GM19395 (cell line): Measurements from ENCODE around the gene MARCHF2.

Experiments
- ATAC-seq: cut with Tn5 transposase; IDR thresholded peaks from one replicate; pipeline ENCODE4 v1.9.1; 2021; ENCODE audit warnings: mild to moderate bottlenecking, moderate library complexity; ENCODE audit not compliant: unreplicated experiment

MARCHF2 gene

GRCh38 chr19:8386990-8387389 is 26.1 kb upstream of the MARCHF2 start:
- no peak for ATAC-seq

DNA sequence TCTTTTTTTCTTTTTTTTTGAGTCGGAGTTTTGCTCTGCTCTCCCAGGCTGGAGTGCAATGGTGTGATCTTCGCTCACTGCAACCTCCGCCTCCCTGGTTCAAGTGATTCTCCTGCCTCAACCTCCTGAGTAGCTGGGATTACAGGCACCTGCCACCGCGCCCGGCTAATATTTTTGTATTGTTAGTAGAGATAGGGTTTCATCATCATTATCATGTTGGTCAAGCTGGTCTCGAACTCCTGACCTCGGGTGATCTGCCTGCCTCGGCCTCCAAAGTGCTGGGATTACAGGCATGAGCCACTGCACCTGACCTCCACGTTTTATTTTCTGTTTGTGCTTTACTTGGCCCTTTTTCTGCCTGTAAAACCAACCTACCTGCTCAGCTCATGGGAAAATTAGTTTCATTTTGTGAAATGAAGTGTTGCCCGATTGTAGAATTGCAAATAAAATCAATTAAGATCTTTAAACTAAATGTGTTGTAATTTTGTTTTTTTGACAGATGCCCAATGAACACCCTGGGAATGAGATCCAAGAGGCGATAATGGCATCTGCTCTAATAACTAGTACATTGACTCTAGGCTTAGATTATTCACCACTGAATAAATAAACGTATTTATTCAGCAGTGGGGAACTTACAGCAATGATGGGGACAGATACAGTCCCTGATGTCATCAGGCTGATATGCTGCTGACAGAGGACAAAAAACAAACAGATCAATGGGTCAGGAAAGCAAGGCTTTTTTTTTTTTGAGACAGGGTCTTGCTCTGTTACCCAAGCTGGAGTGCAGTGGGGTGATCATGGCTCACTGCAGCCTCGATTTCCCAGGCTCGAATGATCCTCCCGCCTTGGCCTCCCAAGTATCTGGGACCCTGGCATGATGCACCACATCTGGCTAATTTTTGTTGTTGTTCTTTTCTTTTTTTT is 25.2 kb upstream of the MARCHF2 start:
- no peak for ATAC-seq

GRCh38 chr19:8388612-8388958 is 24.5 kb upstream of the MARCHF2 start:
- ATAC-seq: no peak

- peak; percentile 91 for ATAC-seq
These were observed 23.1 kb upstream of the MARCHF2 start, which contains the start of gene RAB11B for GRCh38 chr19:8389891-8390616. TSS of gene RAB11B (plus strand) at chr19:8390360. CDS start at chr19:8390417, 57 bp downstream.

- peak; percentile 36 for ATAC-seq
These were observed 22.5 kb upstream of the MARCHF2 start for GRCh38 chr19:8390617-8390981.

DNA sequence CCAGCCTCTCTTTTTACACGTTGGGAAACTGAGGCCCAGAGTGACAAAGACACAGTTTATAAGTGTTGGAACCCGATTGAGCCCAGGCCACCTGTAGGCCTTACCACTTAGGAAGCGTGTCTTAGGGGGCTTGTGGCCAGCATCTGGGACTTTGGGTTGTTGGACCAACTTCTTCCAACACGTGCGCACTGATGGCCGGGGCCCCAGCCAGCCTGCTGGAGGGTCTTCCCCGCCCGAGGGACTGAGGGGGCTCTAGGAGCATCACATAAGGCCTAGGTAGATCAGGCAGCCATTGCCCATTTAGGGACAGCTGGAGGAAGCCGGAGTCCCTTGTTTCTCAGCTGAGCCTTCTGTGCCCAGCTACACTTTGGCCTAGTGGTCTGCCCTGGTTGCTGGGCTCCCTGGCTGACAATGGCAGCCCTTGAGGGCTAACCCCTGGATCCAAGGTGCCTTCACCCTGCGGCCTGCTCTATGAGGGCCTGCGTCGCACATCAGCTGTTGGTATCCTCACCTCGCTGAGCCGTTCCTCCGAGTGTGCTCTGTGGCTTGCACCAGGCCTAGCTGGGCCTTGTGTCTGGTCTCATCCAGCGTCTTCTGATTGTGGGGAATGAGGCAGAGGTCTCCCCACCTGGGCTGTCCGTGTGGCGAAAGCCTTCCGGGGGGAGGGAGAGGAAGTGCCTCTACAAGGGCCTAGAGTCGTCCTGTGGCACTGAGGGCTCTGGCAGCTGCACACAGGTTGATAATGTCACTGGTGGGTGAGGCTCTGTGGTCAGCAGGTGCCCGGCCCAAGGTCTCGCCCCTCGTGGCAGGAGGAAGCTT is 21.7 kb upstream of the MARCHF2 start:
- ATAC-seq: no peak

GRCh38 chr19:8392017-8392591 is 21.0 kb upstream of the MARCHF2 start:
- ATAC-seq: no peak

GRCh38 chr19:8393192-8393870 is 19.8 kb upstream of the MARCHF2 start:
- ATAC-seq: no peak

GRCh38 chr19:8393871-8394250 is 19.2 kb upstream of the MARCHF2 start:
- no peak for ATAC-seq

GRCh38 chr19:8395621-8396082 is 17.5 kb upstream of the MARCHF2 start:
- no peak for ATAC-seq

- no peak for ATAC-seq
These were observed 16.9 kb upstream of the MARCHF2 start for GRCh38 chr19:8396185-8396562.

DNA sequence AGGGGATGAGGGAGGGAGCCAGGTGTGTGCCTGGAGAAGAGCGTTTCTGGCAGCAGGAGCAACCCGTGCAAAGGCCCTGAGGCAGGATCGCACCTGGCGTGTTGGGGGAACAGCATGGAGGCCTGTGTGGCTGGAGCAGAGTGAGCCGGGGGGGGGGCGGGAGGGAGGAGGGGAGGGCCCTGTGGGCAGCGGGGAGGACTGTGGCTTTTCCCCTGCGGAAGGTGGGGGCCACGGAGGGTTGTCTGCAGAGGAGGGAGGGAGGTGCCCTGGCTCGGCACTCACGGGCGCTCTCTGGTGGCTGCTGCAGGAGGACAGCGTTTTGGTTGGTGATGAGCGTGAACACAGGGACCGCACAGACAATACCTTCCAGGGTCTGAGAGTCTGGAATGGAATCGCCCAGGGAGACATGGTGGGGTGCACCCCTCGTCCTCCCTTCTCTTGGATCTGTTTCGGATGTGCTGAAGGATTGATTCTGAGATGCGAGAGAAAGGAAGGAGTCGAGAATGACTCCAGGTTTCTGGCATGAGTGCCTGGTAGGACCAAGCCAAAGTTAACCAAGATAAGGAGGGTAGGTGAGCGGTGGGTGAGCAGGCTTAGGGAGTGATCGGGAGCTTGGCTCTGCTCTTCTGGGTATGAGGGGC is 16.4 kb upstream of the MARCHF2 start:
- no peak for ATAC-seq

DNA sequence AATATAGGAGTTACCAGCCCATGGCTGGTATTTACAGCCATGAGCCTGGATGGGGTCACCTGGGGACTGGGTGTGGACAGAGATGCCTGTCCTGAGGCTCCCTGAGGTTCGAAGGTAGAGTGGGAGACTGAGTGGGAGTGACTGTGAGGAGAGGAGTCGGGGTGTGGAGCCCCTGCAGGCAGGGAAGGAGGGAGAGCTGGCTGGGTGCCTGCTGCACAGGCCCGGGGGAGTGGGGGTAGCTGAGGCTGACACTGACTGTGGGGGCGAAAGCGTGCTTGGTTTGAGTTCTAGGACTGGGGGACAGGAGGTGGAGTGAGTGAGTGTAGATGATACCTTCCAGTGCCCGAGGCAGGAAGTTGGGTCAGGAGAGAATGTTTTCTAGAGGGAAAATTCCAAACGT is 15.8 kb upstream of the MARCHF2 start:
- ATAC-seq: no peak

DNA sequence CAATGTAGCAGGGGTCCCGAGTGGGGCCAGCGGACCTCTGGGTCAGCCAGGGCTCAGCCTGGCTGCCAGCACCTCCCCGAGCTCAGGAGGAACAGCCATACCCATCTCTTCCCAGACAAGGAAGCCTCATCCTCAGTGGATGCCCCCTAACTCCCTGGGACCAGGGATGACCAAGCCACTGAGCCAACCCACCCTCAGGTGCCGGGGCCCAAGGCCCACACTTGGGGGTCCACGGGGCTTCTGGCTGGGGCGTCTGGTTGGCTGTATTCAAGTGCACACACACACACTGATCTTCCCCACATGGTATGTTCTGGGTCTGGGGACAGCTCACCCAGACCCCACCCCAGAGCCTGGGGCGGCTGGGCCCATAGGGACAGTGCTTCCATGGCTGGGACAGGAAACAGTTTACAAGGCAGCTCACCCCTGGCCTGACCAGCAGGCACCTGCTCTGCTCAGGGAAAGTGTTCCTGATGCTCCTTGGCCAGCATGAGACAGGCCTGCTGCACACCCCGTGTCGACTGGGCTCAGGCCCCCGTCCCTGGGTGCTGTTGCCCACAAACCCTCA is 15.3 kb upstream of the MARCHF2 start:
- ATAC-seq: no peak

DNA sequence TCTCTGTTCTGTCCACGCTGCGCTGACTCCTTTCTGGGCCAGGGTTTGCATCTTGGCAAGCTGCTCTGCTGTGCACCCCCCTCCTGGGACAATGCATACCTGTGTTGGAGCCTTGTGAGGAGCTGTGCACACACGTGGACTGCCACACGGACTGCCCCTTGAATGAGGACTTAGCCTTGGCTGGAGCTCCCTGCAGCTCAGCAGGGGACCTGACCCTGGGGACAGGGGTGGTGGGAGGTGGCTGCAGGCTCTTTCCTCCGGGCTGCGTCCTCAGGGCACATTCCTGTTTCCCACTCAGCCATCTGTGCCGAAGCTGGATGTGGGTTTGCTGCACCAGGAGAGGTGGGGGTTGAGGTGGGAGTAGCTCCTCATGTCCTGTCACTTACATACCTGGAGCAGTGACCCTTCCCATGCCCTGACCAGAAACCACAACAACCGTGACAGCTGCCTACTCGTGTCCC is 14.8 kb upstream of the MARCHF2 start:
- ATAC-seq: no peak

DNA sequence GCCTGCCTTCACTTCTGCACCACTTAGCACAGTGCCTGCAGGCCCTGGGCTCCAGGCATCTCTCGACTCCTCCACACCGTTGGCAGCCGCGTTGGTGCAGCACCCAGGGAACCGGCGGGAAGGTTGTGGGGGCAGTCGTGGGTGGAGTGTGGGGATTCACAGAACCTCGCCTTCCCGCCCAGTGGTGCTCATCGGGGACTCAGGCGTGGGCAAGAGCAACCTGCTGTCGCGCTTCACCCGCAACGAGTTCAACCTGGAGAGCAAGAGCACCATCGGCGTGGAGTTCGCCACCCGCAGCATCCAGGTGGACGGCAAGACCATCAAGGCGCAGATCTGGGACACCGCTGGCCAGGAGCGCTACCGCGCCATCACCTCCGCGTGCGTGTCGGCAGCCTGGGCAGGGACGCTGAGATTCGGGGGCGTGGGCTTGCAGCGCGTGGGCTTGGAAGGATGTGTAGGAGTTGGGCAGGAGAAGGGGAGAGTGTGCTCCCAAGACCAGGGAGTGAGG is 13.4 kb upstream of the MARCHF2 start:
- no peak for ATAC-seq

DNA sequence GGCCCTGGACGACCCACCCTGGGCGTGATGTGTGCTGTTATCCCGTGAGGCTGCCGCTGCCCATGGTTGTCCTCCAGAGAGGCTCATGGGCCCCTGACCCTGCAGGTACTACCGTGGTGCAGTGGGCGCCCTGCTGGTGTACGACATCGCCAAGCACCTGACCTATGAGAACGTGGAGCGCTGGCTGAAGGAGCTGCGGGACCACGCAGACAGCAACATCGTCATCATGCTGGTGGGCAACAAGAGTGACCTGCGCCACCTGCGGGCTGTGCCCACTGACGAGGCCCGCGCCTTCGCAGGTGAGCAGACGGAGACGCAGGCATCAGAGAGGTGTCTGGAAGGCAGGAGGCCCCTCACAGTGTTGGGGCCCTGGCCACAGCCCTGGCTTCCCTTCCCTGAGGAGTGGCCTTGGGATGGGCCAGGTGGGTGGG is 11.1 kb upstream of the MARCHF2 start:
- no peak for ATAC-seq

GRCh38 chr19:8403098-8403819 is 9.8 kb upstream of the MARCHF2 start:
- no peak for ATAC-seq

DNA sequence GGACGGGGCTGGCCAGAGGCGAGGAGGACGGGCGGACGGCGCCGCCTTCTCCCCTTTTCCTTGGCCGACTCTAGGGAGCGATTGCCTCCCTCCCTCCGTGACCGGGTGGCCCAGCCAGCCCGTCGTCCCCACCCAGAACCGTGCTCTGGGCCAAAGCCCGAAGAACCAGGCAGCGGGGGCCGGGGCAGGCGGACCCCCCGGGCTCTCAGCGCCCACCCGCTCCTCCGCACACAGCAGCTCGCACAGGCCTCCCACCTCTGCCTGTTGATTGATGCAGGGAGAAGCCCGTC is 9.3 kb upstream of the MARCHF2 start:
- no peak for ATAC-seq
